Coronary artery (tissue), 2 donors: ENCODE data around the gene ZMIZ1.

Source experiments
- DNase-seq: peaks from one replicate; pipeline ENCODE4 v3.0.0-alpha.2; 2017; ENCODE audit warnings: low spot score
- H3K27ac ChIP-seq, 2 donors: fragments of 200-600 bp; sonication (generic); one replicate each; pipeline ENCODE4 v1.5.1; 2016 to 2019
- H3K4me3 ChIP-seq: fragments of 200-600 bp; sonication (generic); 2 replicates; pipeline ENCODE4 v1.5.1; 2016; ENCODE audit warnings: mild to moderate bottlenecking, moderate library complexity
- CTCF ChIP-seq: fragments of 200-600 bp; sonication (generic); IDR thresholded peaks from one replicate; pipeline ENCODE4 v1.5.1; 2019; ENCODE audit warnings: antibody characterized with exemption

The ZMIZ1 gene

GRCh38 chr10:79253704-79254103 lies 184.9 kb downstream of the ZMIZ1 start:
- H3K4me3 ChIP-seq, result no peak overlapping the region
- TF ChIP-seq CTCF, result no peak
- H3K27ac ChIP-seq, result peak overlapping the region in 1 of 2 donors; percentile 11
- DNase-seq, result no peak

GRCh38 chr10:79254333-79255006 lies 185.7 kb downstream of the ZMIZ1 start:
- H3K27ac ChIP-seq, result peak overlapping the region in 1 of 2 donors; percentile 11
- H3K4me3 ChIP-seq, result no peak overlapping the region
- no peak for TF ChIP-seq CTCF
- DNase-seq, result no peak

- no peak overlapping the region for H3K27ac ChIP-seq
- no peak for DNase-seq
- H3K4me3 ChIP-seq, result no peak overlapping the region
- no peak for TF ChIP-seq CTCF
These were observed 186.3 kb downstream of the ZMIZ1 start for GRCh38 chr10:79255007-79255507.

GRCh38 chr10:79256264-79256806 lies 187.6 kb downstream of the ZMIZ1 start:
- no peak overlapping the region for H3K4me3 ChIP-seq
- no peak for DNase-seq
- no peak for TF ChIP-seq CTCF
- H3K27ac ChIP-seq, result no peak overlapping the region

GRCh38 chr10:79258894-79259293 lies 190.1 kb downstream of the ZMIZ1 start:
- no peak overlapping the region for H3K4me3 ChIP-seq
- no peak for TF ChIP-seq CTCF
- no peak for DNase-seq
- H3K27ac ChIP-seq, result no peak overlapping the region

GRCh38 chr10:79259834-79260233 lies 191.1 kb downstream of the ZMIZ1 start:
- Histone ChIP-seq H3K27ac (no peak overlapping the region), H3K4me3 (no peak overlapping the region)
- no peak for DNase-seq
- no peak for TF ChIP-seq CTCF
